Measurements from ENCODE around the gene DENND2A.
"Not testable (repeated sequence)": the region's sequence is repeated elsewhere in the genome, so short reads cannot be mapped to it uniquely, and the experiment has no call there.

DENND2A gene

DNA sequence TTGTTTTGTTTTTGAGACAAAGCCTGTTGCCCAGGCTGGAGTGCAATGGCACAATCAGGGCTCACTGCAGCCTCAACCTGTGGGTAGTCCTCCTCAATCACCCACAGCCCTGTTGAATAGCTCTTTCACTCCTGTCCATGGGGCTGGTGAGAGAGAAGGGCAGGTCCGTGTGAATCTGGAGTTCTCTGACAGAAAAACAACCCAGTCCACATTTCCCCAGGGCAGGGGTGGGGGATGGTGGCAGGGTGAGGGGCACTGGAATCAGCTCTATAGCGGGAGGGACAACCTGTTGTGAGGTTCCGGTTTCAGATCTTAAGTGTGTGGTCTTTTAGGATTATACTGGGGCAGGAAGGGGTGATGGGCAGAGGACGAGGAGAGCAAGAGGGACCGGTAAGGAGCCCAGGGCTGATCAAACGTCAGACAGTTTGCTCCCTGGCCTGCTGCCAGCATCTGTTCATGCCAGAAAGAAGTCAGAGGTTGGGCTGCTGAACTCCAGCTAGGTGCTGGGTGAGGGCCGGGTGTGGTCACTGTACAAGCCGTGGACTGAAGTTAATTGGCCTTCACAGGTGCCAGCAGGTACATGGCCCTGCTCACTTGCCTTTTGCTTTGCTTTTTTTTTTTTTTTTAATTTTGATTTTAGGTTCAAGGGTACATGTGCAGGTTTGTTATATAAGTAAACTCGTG is 128.2 kb downstream of the DENND2A start:
- DNase-seq: no peak
- Mint-ChIP-seq H3K4me3 (no peak overlapping the region), H3K27ac (no peak overlapping the region), H3K4me1 (no peaks in the 10 kb centered on the region), H3K9me3 (no peaks in the 10 kb centered on the region), H3K27me3 (peaks cover 3% of the 10 kb centered on the region)
- ATAC-seq: no peak

DNA sequence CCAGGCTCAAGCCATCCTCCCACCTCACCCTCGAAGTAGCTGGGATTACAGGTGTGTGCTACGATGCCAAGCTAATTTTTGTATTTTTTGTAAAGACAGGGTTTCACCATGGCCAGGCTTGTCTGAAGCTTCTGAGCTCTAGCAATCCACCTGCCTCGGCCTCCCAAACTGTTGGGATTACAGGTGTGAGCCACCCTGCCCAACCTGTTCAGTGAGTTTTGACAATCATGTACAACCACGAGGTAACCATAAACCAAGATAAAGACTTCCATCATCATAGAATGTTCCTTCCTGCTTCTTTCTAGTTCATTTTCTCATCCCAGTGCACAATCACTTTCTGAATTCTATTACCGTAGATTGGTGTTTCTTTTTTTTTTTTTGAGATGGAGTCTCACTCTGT is 130.8 kb downstream of the DENND2A start:
- Mint-ChIP-seq H3K27me3 (no peaks in the 10 kb centered on the region), H3K4me1 (no peaks in the 10 kb centered on the region), H3K4me3 (no peak overlapping the region), H3K27ac (no peak overlapping the region), H3K9me3 (no peaks in the 10 kb centered on the region)
- ATAC-seq (no peak), DNase-seq (no peak)

DNA sequence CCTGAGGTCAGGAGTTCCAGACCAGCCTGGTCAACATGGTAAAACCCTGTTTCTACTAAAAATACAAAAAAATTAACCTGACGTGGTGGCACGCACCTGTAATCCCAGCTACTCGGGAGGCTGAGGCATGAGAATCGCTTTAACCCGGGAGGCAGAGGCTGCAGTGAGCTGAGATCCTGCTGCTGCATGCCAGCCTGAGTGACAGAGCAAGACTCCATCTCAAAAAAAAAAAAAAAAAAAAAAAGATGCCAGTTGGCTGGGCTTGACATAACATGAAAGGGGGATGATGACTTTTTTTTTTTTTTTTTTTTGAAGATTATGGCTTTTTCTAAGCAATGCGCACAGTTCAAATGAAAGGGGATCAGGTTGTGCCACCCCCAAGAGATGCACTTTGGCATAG is 133.1 kb downstream of the DENND2A start:
- not testable (repeated sequence) for H3K9me3 Mint-ChIP-seq, ATAC-seq, H3K27ac Mint-ChIP-seq, H3K27me3 Mint-ChIP-seq, H3K4me1 Mint-ChIP-seq, H3K4me3 Mint-ChIP-seq, DNase-seq

DNA sequence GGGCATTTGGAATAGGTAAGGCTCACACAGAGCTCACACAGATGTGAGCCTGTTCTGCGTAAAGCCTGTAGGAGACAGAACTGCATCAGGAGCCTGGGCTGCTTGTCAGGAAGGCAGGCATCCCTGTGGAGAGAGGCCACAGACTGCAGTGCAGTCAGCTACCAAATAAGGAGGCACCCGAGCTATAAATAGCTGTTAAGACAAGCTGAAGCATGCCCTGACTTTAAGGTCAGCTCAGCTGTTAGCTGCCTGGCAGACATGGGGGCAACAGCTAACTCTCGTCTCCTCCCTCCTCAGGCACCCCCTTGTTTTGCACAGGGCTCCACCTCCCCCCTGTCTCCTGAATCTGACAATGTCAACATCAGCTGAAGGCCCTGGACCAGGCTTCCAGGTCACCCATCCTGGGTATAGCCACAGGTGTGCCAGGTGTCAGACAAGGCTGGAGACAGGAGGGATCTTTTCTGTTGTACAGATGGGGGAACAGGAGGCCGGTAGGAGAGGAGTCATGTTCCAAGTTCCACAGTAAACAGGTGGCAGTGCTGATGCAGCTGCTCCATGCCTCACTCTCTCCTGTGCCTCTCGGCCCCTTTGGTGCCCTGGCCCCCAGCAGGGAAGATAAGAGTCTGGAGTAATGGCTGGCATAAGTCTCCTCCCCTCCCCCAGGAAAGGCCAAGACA is 133.7 kb downstream of the DENND2A start:
- no peak for ATAC-seq
- Mint-ChIP-seq H3K9me3 (no peaks in the 10 kb centered on the region), H3K27me3 (no peaks in the 10 kb centered on the region), H3K27ac (no peak overlapping the region), H3K4me1 (no peaks in the 10 kb centered on the region), H3K4me3 (no peak overlapping the region)
- no peak for DNase-seq

DNA sequence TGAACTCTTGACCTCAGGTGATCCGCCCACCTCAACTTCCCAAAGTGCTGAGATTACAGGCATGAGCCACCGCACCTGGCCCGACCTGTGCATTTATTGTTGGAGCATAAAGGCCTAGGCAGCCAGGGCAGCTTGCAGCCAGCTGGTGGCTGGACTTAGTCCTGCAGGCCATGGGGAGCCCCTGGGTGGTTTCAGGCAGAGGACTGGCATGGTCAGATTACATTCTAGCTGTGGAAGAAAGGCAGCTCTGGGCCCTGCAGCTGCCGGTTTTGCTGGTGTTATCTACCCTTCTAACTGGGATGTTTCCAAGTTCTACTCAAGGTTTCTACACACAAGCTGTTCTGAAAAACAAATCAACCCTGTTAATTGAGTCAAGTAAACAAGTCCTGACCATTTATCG is 138.6 kb downstream of the DENND2A start:
- DNase-seq (no peak), ATAC-seq (no peak)
- Mint-ChIP-seq H3K4me1 (no peaks in the 10 kb centered on the region), H3K27ac (no peak overlapping the region), H3K9me3 (no peaks in the 10 kb centered on the region), H3K4me3 (no peak overlapping the region), H3K27me3 (no peaks in the 10 kb centered on the region)

DNA sequence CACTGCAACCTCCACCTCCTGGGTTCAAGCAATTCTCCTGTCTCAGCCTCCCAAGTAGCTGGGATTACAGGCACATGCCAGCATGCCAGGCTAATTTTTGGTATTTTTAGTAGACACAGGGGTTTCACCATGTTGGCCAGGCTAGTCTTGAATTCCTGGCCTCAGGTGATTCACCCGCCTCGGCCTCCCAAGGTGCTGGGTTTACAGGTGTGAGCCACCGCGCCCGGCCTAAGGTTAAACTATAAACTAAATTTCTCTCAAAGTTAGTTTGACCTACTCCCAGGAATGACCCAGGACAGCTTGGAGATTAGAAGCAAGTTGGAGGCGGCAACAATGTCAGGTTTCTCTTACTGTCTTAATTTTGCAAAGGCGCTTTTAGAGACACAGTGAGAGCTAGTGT is 142.8 kb downstream of the DENND2A start:
- H3K4me1 Mint-ChIP-seq: not testable (repeated sequence)

DNA sequence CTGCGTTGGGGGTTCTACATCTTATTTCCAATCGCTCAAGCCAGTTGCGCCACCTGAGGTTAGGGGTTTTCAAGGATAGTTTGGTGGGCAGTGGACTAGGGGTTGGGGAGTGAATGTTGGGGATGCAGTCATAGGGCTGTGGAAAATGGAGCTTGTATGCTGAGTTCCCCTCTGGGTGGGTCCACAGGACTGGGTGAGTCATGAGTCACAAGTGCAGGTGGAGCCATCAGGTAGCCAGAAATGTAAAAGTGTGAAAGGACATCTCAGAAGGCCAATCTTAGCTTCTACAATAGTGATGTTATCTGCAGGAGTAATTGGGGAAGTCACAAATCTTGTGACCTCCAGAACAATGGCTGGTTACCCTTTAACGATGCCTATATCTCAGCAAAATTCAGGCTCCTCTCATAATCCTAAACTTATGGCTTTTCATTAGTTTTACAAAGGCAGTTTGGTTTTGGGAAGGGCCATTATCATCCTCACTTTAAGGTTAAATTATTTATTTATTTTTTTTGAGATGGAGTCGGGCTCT is 143.3 kb downstream of the DENND2A start:
- Mint-ChIP-seq H3K9me3 (no peaks in the 10 kb centered on the region), H3K27me3 (no peaks in the 10 kb centered on the region), H3K4me3 (no peak overlapping the region), H3K4me1 (no peaks in the 10 kb centered on the region), H3K27ac (no peak overlapping the region)
- DNase-seq: no peak
- no peak for ATAC-seq

More for the DNA sequence above, 142.8 kb downstream of the DENND2A start:
- not testable (repeated sequence) for H3K27me3 Mint-ChIP-seq, H3K4me3 Mint-ChIP-seq, H3K27ac Mint-ChIP-seq, H3K9me3 Mint-ChIP-seq, DNase-seq, ATAC-seq

DNA sequence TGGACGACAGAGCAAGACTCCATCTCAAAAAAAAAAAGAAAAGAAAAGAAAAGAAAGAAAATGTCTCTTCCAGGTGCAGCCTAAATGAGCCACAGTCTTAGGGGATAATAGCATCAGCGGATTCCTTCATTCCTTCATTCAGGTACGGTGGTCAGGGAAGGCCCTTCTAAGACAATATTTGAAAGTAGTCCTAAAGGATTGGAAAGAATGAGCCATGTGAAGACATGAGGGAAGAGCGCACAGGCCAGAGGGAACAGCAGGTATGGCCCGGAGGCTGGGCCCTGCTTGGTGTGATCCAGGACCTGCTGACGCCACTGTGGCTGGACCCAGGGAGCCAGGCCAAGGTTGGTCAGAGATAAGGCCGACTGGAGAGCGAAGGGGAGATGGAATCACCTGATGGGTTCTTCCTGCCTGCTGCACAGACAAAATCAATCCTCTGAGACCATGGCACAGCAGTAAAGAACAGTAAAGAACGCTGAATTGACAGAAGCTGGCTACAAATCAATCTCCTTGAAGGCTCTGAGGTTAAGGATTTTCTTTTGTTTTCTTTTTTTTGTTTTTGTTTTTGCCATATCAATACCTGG is 145.0 kb downstream of the DENND2A start:
- no peaks in the 10 kb centered on the region for H3K9me3 Mint-ChIP-seq
- ATAC-seq (no peak), DNase-seq (no peak)
- no peak overlapping the region for H3K4me3 Mint-ChIP-seq
- H3K27me3 Mint-ChIP-seq: no peaks in the 10 kb centered on the region
- no peak overlapping the region for H3K27ac Mint-ChIP-seq
- no peaks in the 10 kb centered on the region for H3K4me1 Mint-ChIP-seq

DNA sequence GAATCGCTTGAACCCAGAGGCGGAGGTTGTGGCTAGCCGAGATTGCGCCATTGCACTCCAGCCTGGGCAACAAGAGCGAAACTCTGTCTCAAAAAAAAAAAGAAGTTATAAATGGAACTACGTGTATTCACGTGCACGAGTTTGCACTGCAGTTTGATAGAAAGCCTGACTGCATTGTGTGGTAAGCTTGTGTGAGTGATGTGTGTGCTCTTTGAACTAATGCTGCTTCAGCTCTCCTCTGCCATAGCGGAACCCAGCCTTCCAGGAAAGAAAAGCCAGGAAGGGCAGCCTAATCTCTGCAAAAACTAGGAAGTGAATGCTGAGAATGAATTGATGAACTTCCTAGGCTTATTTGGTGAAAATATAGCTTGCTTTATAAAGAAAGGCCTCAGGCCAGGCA is 145.7 kb downstream of the DENND2A start:
- H3K9me3 Mint-ChIP-seq: no peaks in the 10 kb centered on the region

DNA sequence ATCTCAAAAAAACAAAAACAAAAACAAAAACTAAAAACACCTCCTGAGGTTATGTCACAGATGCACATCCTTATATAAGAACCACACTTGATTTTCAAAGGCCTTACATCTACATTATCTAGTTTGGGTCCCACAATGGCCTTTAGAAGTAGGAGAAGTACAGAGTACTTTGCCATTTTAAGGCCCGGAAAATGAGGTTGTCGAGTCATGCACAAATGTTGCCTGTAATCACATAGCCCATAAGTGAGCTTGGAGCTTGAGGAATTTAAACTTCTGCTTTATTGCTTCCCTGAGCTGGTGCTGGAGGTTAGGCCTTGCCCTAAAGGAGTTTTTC is 151.6 kb downstream of the DENND2A start:
- Mint-ChIP-seq H3K4me1 (no peaks in the 10 kb centered on the region), H3K27me3 (peaks cover 13% of the 10 kb centered on the region)

More for the DNA sequence above, 145.7 kb downstream of the DENND2A start:
- Mint-ChIP-seq H3K27me3 (no peaks in the 10 kb centered on the region), H3K4me3 (no peak overlapping the region), H3K27ac (no peak overlapping the region), H3K4me1 (no peaks in the 10 kb centered on the region)
- ATAC-seq (no peak), DNase-seq (no peak)

DNA sequence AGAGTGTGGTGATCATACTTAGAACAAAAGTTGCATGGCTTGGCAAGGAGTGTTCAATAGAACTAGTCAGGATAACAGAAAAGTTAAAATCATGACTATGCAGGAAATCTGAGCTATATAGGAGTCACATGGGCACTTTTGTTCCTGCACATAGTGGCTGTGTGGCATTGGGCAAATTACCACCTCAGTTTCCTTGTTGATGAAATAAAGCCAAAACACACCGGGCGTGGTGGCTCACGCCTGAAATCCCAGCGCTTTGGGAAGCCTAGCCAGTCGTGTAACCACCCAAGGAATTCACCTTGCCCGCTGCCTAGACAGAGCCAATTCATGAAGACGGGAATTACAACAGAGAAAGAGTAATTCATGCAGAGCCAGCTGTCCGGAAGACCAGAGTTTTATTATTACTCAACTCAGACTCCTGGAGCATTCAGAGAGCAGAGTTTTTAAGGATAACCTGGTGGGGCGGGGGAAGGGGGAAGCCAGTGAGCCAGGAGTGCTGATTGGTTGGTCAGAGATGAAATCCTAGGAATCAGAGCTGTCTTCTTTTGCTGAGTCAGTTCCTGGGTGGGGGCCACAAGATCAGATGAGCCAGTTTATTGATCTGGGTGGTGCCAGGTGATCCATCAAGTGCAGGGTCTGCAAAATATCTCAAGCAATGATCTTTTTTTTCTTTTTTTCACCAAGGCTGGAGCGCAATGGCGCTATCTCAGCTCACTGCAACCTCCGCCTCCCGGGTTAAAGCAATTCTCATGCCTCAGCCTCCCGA is 154.9 kb downstream of the DENND2A start:
- ATAC-seq (no peak), DNase-seq (no peak)
- Mint-ChIP-seq H3K4me3 (no peak overlapping the region), H3K27ac (no peak overlapping the region), H3K9me3 (no peaks in the 10 kb centered on the region), H3K27me3 (peaks cover 13% of the 10 kb centered on the region), H3K4me1 (no peaks in the 10 kb centered on the region)

More for the DNA sequence above, 151.6 kb downstream of the DENND2A start:
- Mint-ChIP-seq H3K27ac (no peak overlapping the region), H3K9me3 (no peaks in the 10 kb centered on the region), H3K4me3 (no peak overlapping the region)
- DNase-seq (no peak), ATAC-seq (no peak)

DNA sequence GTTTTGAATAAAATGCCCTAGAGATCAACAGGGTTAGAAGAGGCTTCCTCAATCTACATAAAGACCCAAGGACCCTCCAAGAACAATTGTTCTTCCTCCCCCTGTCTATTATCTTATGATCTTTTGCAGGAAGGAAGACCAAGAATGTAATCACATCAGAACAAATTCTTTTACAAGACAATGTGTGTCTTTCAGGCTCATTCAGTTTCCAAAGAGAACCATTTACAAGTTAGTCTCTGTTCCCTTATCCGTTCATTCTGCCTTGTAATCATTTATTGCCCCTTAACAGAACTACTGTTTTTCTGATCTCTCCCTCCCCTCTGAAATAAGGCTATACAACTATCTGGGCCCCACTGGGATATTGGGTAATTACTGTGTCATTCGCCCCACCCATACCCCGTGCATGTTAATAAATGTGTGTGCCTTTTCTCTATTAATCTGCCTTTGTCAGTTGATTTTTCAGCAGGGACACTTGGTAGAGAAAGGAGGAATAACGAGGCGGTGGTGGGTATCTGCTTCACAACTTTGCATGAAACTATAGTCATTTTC is 155.6 kb downstream of the DENND2A start:
- ATAC-seq: no peak
- Mint-ChIP-seq H3K9me3 (no peaks in the 10 kb centered on the region), H3K27ac (no peak overlapping the region), H3K4me3 (no peak overlapping the region), H3K4me1 (no peaks in the 10 kb centered on the region), H3K27me3 (peaks cover 13% of the 10 kb centered on the region)
- DNase-seq: no peak

DNA sequence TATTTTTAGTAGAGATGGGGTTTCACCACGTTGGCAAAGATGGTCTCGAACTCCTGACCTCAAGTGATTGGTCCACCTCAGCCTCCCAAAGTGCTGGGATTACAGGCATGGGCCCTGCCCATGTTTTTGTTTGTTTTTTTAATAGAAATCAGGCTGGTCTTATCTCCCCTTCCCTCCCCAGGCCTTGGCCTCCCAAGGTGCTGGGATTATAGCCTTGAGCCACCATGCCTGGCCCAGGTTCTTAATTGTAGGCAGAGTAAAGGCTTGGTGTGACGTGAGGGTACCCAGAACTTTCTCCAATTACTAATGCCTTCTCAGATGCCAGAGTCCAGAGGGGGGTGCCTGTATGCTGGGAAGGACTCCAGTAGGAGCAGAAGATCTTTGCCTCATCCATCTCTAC is 156.1 kb downstream of the DENND2A start:
- H3K27ac Mint-ChIP-seq: no peak overlapping the region

DNA sequence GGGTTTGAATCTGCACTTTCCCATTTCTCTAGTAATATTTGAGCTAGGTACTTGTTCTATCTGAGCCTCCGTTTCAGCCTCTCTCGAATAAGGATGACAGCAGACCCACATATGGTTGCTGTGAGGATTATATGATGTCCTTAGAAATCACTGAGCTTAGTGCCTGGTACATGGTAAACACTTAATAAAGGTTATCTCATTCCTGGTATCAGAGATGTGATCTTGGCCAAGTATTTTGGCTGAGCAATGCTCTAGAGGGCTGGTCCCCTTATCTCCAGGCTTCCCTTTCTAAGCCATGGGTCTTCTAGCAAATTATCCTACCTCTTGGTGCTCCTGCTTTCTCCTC is 160.9 kb downstream of the DENND2A start:
- peak; percentile 4 for ATAC-seq

More for the DNA sequence above, 156.1 kb downstream of the DENND2A start:
- Mint-ChIP-seq H3K4me3 (no peak overlapping the region), H3K9me3 (no peaks in the 10 kb centered on the region), H3K27me3 (peaks cover 13% of the 10 kb centered on the region), H3K4me1 (no peaks in the 10 kb centered on the region)
- DNase-seq (no peak), ATAC-seq (no peak)

DNA sequence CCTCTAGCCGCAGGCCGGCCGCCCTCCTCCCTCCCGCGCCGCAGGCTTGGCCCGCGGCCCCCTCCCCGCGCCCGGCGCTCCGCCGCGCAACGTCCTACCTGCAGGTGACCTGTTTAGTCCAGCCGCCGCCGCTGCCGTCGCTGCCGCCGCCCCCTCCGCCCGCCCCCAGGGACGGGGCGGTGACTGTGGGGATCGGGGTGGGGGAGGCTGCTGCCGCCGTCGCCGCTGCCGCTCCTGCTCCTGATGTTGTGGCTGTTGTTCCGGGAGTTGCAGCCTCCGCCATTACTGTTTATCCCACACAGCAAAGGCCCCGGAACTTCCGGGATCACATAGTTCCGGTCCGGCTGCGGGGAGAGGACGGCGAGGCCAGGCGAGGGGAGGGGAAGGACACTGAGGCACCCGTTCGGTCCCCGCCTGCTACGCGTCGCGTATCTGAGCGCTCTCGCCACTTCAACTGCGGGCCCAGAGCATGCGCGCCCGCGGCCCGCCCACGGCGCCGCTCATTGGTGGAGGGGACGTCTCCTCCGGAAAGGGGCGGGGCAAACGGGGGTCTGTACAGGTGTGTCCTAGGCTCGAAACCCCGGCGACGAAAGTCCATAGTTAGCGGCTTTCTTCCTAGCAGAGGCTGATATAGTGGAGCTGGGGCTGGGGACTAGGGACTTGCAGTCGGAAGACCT is 161.4 kb downstream of the DENND2A start, which contains the start of gene MKRN1:
MKRN1 (minus strand) TSS at position 444 of the 677 bp plus-strand sequence; CDS start at position 283, 161 bp downstream.
- no peaks in the 10 kb centered on the region for H3K27me3 Mint-ChIP-seq
- peak within 1 kb of the TSS; percentile 96 to 100 for H3K27ac Mint-ChIP-seq
- ATAC-seq (peak; percentile 96), DNase-seq (peak; percentile 90 to 93)
- H3K4me3 Mint-ChIP-seq: peak within 1 kb of the TSS; percentile 97 to 100
- peaks cover 27% of the 10 kb centered on the region for H3K4me1 Mint-ChIP-seq
- H3K9me3 Mint-ChIP-seq: no peaks in the 10 kb centered on the region

More for the DNA sequence above, 160.9 kb downstream of the DENND2A start:
- peak overlapping the region; percentile 97 to 100 for H3K4me3 Mint-ChIP-seq
- H3K4me1 Mint-ChIP-seq: peaks cover 27% of the 10 kb centered on the region
- no peak overlapping the region for H3K27ac Mint-ChIP-seq
- peaks cover 3% of the 10 kb centered on the region for H3K27me3 Mint-ChIP-seq
- no peaks in the 10 kb centered on the region for H3K9me3 Mint-ChIP-seq
- no peak for DNase-seq

All from stimulated activated naive CD8-positive, alpha-beta T cell treated with anti-CD3 and anti-CD28 coated beads, Interleukin-15, amount 100 ng/mL, for 72 hours (primary cell).